WERI-Rb-1 (cell line): ENCODE measurements around the gene KCNAB1.
"Not testable (repeated sequence)": the region's sequence is repeated elsewhere in the genome, so short reads cannot be mapped to it uniquely, and the experiment has no call there.

Experiments used
- DNase-seq: peaks from one replicate; pipeline ENCODE4 v3.0.0-alpha.2; 2020
- H3K27ac ChIP-seq: fragments of 250-450 bp; sonication (Bioruptor Pico); 2 replicates; pipeline ENCODE4 v1.5.1; 2020; ENCODE audit warnings: mild to moderate bottlenecking, moderate library complexity
- H3K27me3 ChIP-seq: fragments of 250-450 bp; sonication (Bioruptor Pico); 2 replicates; pipeline ENCODE4 v1.5.1; 2021; ENCODE audit warnings: mild to moderate bottlenecking, low read depth, moderate library complexity; ENCODE audit not compliant: insufficient read depth, severe bottlenecking
- H3K36me3 ChIP-seq: fragments of 250-450 bp; sonication (Bioruptor Pico); 2 replicates; pipeline ENCODE4 v1.5.1; 2020; ENCODE audit warnings: mild to moderate bottlenecking, moderate library complexity
- H3K4me3 ChIP-seq: 2 replicates; pipeline ENCODE4 v1.5.1; 2011; ENCODE audit warnings: low read depth, mild to moderate bottlenecking, control low read depth, low read length
- H3K9me3 ChIP-seq: fragments of 250-450 bp; sonication (Bioruptor Pico); 2 replicates; pipeline ENCODE4 v1.5.1; 2021; ENCODE audit warnings: mild to moderate bottlenecking, moderate library complexity; ENCODE audit not compliant: severe bottlenecking
- TF ChIP-seq, protein P1 (sequence below): IDR thresholded peaks from 2 replicates; pipeline ENCODE4 v1.5.1; 2011; ENCODE audit warnings: low read depth, mild to moderate bottlenecking, control low read depth, inconsistent platforms, low read length

The KCNAB1 gene

DNA sequence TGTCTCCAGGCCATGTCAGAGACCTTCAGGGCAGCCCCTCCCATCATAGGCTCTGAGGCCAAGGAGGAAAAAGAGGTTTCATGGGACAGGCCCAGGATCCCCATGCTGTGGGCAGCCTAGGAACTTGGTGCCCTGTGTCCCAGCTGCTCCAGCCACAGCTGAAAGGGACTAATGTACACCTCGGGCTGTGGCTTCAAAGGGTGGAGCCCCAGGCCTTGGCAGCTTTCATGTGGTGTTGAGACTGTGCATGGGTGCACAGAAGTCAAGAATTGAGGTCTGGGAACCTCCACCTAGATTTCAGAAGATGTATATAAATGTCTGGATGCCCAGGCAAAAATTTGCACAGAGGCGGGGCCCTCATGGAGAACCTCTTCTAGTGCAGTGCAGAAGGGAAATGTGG lies 441.2 kb downstream of the KCNAB1 start:
- Histone ChIP-seq H3K27me3 (no peaks in the 10 kb centered on the region), H3K27ac (no peak overlapping the region), H3K36me3 (no peaks in the 10 kb centered on the region), H3K9me3 (no peaks in the 10 kb centered on the region), H3K4me3 (no peak overlapping the region)
- no peak for DNase-seq
- TF ChIP-seq, protein P1, sequence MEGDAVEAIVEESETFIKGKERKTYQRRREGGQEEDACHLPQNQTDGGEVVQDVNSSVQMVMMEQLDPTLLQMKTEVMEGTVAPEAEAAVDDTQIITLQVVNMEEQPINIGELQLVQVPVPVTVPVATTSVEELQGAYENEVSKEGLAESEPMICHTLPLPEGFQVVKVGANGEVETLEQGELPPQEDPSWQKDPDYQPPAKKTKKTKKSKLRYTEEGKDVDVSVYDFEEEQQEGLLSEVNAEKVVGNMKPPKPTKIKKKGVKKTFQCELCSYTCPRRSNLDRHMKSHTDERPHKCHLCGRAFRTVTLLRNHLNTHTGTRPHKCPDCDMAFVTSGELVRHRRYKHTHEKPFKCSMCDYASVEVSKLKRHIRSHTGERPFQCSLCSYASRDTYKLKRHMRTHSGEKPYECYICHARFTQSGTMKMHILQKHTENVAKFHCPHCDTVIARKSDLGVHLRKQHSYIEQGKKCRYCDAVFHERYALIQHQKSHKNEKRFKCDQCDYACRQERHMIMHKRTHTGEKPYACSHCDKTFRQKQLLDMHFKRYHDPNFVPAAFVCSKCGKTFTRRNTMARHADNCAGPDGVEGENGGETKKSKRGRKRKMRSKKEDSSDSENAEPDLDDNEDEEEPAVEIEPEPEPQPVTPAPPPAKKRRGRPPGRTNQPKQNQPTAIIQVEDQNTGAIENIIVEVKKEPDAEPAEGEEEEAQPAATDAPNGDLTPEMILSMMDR: no peak

DNA sequence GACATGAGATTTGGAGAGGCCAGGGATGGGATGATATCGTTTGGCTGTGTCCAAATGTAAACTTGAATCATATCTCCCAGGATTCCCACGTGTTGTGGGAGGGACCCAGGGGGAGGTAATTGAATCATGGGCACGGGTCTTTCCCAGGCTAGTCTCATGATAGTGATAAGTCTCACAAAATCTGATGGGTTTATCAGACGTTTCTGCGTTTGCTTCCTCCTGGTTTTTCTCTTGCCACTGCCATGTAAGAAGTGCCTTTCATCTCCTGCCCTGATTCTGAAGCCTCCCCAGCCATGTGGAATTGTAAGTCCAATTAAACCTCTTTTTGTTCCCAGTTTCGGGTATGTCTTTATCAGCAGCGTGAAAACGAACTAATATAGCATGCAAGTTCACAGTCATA lies 442.1 kb downstream of the KCNAB1 start:
- not testable (repeated sequence) for H3K27me3 ChIP-seq, H3K9me3 ChIP-seq, H3K36me3 ChIP-seq, H3K27ac ChIP-seq, DNase-seq, H3K4me3 ChIP-seq

DNA sequence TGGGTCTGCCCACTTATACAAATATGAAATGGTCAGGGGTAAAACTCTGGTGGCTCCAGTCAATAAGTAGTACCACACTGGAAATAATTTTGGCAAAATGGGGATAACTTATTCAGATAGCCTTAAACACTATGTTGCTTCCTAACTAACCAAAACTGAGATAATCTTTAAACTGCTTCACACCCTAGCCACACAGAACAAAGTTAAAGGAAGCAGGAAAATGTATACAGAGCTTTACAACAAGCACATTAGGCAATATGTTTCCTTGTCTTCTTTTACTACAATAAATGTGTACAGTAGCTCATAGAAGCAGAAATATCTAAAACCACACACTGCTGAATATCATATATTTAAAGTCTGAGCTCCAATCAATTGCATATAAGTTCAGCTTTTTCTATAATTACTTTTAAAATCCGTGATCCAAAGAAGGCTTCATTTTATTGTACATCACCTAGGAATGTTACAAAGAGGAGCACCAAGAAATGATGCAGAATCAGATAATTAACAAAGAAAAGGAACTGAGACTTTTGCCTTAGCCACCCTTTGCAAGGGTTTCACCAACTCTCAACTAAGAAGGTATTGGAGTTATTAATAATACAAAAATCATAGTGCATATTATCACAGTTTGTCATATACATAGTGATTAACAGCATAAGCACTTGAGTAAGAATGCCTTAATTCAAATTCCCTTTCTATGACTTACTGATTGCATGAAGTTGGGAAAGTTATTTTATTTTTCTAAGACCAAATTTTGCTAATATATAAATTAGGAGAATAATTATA lies 443.7 kb downstream of the KCNAB1 start:
- no peaks in the 10 kb centered on the region for H3K36me3 ChIP-seq
- DNase-seq: no peak
- no peaks in the 10 kb centered on the region for H3K27me3 ChIP-seq
- no peak overlapping the region for H3K4me3 ChIP-seq
- TF ChIP-seq, protein P1: no peak
- no peak overlapping the region for H3K27ac ChIP-seq
- H3K9me3 ChIP-seq: no peaks in the 10 kb centered on the region

DNA sequence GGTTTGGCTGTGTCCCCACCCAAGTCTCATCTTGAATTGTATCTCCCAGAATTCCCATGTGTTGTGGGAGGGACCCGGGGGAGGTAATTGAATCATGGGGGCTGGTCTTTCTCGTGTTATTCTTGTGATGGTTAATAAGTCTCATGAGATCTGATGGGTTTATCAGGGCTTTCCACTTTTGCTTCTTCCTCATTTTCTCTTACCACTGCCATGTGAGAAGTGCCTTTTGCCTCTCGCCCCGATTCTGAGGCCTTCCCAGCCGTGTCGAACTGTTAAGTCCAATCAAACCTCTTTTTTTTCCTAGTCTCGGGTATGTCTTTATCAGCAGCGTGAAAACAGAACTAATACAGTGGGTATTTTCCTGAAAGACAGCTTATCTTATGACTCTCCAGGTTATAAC lies 448.6 kb downstream of the KCNAB1 start:
- DNase-seq, H3K36me3 ChIP-seq, H3K27me3 ChIP-seq, H3K9me3 ChIP-seq, H3K27ac ChIP-seq, H3K4me3 ChIP-seq: not testable (repeated sequence)

DNA sequence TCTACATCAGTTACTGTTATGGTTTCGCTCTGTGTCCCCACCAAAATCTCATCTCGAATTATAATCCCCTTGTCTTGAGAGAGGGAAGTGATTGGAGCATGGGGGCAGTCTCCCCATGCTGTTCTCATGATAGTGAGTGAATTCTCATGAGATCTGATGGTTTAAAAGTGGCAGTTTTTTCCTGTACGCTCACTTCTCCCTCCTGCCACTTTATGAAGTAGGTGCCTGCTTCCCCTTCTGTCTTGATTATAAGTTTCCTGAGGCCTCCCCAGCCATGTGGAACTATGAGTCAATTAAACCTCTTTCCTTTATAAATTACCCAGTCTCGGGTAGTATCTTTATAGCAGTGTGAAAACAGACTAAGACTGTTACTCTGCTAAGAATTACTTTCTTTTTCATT lies 449.5 kb downstream of the KCNAB1 start:
- not testable (repeated sequence) for H3K9me3 ChIP-seq, H3K36me3 ChIP-seq, H3K27ac ChIP-seq, H3K4me3 ChIP-seq, DNase-seq, H3K27me3 ChIP-seq

DNA sequence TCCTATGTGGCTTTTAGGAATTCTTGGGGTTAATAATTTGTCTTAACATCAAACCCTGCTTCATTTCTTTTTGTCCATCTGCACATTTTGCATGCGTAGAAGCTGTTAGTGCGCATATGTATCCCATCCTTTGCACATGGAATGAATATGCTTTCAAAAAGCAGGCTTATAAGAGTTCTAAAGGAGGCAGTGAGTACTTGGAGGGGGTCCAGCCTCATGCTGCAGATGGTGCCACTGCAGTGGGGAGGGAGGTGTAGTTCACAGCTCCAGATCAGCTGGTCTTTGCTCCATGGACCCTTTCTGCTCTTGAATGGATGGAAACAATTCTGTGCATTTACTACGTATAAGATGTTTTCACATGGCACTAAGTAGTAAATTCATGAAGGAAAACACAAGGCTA lies 455.3 kb downstream of the KCNAB1 start:
- Histone ChIP-seq H3K27me3 (no peaks in the 10 kb centered on the region), H3K9me3 (no peaks in the 10 kb centered on the region), H3K36me3 (no peaks in the 10 kb centered on the region), H3K27ac (no peak overlapping the region), H3K4me3 (no peak overlapping the region)
- TF ChIP-seq, protein P1: no peak
- DNase-seq: no peak

DNA sequence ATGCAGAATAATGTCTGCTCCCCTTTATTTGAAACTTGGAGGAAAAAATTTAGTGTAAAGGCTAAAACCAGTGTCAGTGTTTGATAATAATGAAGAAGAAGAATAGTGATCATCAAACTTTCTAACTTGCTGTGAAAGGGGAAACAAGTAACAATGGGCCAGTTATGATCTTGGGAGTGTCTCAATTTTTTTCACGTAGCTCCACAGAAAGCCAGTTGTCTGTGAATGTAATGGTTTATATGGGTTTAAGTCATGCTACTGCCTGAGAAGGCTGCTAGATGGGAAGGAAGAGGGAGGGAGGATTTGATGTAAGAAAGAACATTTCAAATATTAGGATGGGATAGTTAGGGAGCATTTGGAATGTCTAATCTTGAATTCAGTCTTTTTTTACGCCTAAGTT lies 455.7 kb downstream of the KCNAB1 start:
- no peaks in the 10 kb centered on the region for H3K9me3 ChIP-seq
- H3K27ac ChIP-seq: no peak overlapping the region
- DNase-seq: no peak
- H3K4me3 ChIP-seq: no peak overlapping the region
- no peaks in the 10 kb centered on the region for H3K27me3 ChIP-seq
- TF ChIP-seq, protein P1: no peak
- H3K36me3 ChIP-seq: no peaks in the 10 kb centered on the region
